Smooth muscle cell (in vitro differentiated cells): ENCODE results near the gene GORASP1. TPM values are rescaled to one million over a fixed set of nuclear protein-coding genes. Genes with fewer than 3 reads are reported as not detected.

ENCODE experiments used
- DNase-seq: peaks from one replicate; lab custom pipeline; 2025; ENCODE audit not compliant: unreplicated experiment; lab: John Stamatoyannopoulos, UW
- H2AFZ ChIP-seq: fragments of 200-600 bp; sonication (generic); 2 replicates; pipeline ENCODE4 v1.6.0; 2016; ENCODE audit warnings: antibody characterized with exemption, low read depth, mild to moderate bottlenecking
- H3F3A ChIP-seq: fragments of 200-600 bp; sonication (generic); 2 replicates; pipeline ENCODE4 v1.6.0; 2017; ENCODE audit warnings: antibody characterized with exemption, low read depth
- H3K27ac ChIP-seq: fragments of 200-600 bp; sonication (generic); 2 replicates; pipeline ENCODE4 v1.5.1; 2016; ENCODE audit warnings: low read depth, mild to moderate bottlenecking
- H3K27me3 ChIP-seq: fragments of 200-600 bp; sonication (generic); 2 replicates; pipeline ENCODE4 v1.6.1; 2016; ENCODE audit warnings: low read depth, mild to moderate bottlenecking
- H3K36me3 ChIP-seq: fragments of 200-600 bp; sonication (generic); 2 replicates; pipeline ENCODE4 v1.5.1; 2016; ENCODE audit warnings: low read depth
- H3K4me1 ChIP-seq: fragments of 200-600 bp; sonication (generic); 2 replicates; pipeline ENCODE4 v1.5.1; 2016; ENCODE audit warnings: low read depth
- H3K4me2 ChIP-seq: fragments of 200-600 bp; sonication (generic); 2 replicates; pipeline ENCODE4 v1.6.0; 2016; ENCODE audit warnings: mild to moderate bottlenecking
- H3K4me3 ChIP-seq: fragments of 200-600 bp; sonication (generic); 2 replicates; pipeline ENCODE4 v1.5.1; 2016; ENCODE audit warnings: mild to moderate bottlenecking
- H3K79me2 ChIP-seq: fragments of 200-600 bp; sonication (generic); 2 replicates; pipeline ENCODE4 v1.6.0; 2016; ENCODE audit warnings: low read depth, mild to moderate bottlenecking
- H3K9ac ChIP-seq: fragments of 200-600 bp; sonication (generic); 2 replicates; pipeline ENCODE4 v1.6.0; 2016; ENCODE audit warnings: low read depth
- H3K9me3 ChIP-seq: fragments of 200-600 bp; sonication (generic); replicated peaks from 2 replicates; pipeline ENCODE4 v1.5.1; 2016; ENCODE audit warnings: low read depth
- H4K20me1 ChIP-seq: fragments of 200-600 bp; sonication (generic); 2 replicates; pipeline ENCODE4 v1.6.0; 2016; ENCODE audit warnings: low read depth
- WGBS: methylation state at CpG from one replicate; pipeline ENCODE4 v1.1.7; 2016; ENCODE audit warnings: low lambda C conversion rate; 5-methylcytosine and 5-hydroxymethylcytosine counted together
- polyA plus RNA-seq: library from polyadenylated mRNA; unstranded; fragments of >200 nt; fragmentation: Nextera tagmentation; extraction: Ambion mirVana; gene quantifications from 2 replicates; pipeline ENCODE4 v1.2.1, GENCODE V29; 2016
- total RNA-seq: library from RNA; depleted of rRNA; stranded (reverse); fragments of >200 nt; gene quantifications from 2 replicates; pipeline ENCODE4 v1.2.3, GENCODE V29; 2014
- TF ChIP-seq, protein P1 (sequence below): fragments of 200-600 bp; sonication (generic); IDR thresholded peaks from 2 replicates; pipeline ENCODE4 v1.5.1; 2017; ENCODE audit warnings: borderline replicate concordance, mild to moderate bottlenecking, antibody characterized with exemption; ENCODE audit not compliant: insufficient read depth, poor library complexity, severe bottlenecking

Gene GORASP1
- total and polyA plus RNA-seq, 2 experiments from 2014 or later = 29.5 to 41.6 TPM

DNA sequence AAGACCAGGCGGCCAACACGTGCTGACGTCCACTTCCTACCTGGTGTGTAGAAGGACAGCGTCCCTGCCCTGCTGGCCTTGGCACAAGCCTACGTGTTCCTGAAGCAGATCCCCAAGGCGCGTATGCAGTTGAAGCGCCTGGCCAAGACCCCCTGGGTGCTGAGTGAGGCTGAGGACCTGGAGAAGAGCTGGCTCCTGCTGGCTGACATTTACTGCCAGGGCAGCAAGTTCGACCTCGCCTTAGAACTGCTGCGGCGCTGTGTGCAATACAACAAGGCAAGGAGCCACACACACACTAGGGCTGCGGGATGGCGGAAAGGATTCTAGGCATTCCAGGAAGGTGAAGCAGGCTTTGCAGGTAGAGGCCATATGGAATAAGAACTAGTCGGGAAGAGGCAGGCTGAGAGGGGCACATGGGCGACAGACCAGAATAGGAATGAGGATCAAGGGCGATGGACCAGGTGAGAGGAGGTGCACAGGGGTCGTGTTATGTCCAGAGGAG is 30.1 kb upstream of the GORASP1 start:
- WGBS = 97% methylated on average over 18 of the region's 18 CpGs
- peaks cover 5% of the 10 kb centered on the region for H3K36me3 ChIP-seq
- no peak overlapping the region for H3K4me2 ChIP-seq
- H4K20me1 ChIP-seq = peaks cover 64% of the 10 kb centered on the region
- no peak overlapping the region for H3K4me3 ChIP-seq
- TF ChIP-seq, protein P1, sequence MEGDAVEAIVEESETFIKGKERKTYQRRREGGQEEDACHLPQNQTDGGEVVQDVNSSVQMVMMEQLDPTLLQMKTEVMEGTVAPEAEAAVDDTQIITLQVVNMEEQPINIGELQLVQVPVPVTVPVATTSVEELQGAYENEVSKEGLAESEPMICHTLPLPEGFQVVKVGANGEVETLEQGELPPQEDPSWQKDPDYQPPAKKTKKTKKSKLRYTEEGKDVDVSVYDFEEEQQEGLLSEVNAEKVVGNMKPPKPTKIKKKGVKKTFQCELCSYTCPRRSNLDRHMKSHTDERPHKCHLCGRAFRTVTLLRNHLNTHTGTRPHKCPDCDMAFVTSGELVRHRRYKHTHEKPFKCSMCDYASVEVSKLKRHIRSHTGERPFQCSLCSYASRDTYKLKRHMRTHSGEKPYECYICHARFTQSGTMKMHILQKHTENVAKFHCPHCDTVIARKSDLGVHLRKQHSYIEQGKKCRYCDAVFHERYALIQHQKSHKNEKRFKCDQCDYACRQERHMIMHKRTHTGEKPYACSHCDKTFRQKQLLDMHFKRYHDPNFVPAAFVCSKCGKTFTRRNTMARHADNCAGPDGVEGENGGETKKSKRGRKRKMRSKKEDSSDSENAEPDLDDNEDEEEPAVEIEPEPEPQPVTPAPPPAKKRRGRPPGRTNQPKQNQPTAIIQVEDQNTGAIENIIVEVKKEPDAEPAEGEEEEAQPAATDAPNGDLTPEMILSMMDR = no peak
- no peaks in the 10 kb centered on the region for H3K9me3 ChIP-seq
- H3K27ac ChIP-seq = no peak overlapping the region
- peaks cover 18% of the 10 kb centered on the region for H3K79me2 ChIP-seq
- no peak for DNase-seq
- H3K9ac ChIP-seq = no peak overlapping the region
- H3K4me1 ChIP-seq = peaks cover 6% of the 10 kb centered on the region
- H2AFZ ChIP-seq = no peak overlapping the region
- H3F3A ChIP-seq = peaks cover 29% of the 10 kb centered on the region
- no peaks in the 10 kb centered on the region for H3K27me3 ChIP-seq

DNA sequence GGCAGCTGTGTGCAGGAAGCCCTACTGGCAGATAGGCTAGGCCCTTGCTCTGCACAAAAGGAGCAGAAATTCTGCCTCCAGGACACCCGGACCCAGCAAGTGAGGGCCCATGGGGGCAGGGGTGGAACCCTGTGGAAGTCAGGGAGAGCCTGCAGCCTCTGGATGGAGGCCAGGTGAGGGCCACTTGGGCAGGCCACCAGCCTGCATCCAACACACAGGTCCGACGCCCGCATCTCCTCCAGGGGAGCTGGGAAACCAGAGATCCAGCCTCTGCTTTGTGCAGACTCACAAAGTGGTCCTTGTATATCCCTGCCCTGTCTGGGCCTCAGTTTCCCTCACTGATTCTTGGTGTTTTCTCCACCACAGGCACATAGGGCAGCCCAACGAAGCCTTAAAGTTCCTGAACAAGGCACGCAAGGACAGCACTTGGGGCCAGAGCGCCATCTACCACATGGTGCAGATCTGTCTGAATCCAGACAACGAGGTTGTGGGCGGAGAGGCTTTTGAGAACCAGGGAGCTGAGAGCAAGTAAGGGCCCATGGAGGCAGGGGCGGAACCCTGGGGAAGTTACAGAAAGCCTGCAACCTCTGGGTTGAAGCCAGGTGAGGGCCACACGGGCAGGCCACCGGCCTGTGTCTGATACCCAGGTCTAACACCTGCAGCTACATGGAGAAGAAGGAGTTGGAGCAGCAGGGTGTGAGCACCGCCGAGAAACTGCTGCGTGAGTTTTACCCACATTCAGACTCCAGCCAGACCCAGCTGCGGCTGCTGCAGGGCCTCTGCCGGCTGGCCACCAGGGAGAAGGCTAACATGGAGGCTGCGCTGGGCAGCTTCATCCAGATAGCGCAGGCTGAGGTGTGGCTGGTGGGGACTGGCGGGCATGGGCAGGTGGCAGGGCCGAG is 29.4 kb upstream of the GORASP1 start:
- Histone ChIP-seq H3K27me3 (no peaks in the 10 kb centered on the region), H4K20me1 (peaks cover 57% of the 10 kb centered on the region), H3K4me2 (no peak overlapping the region), H2AFZ (no peak overlapping the region), H3K4me1 (peaks cover 3% of the 10 kb centered on the region), H3K9ac (no peak overlapping the region), H3K36me3 (no peaks in the 10 kb centered on the region), H3K4me3 (no peak overlapping the region), H3K9me3 (no peaks in the 10 kb centered on the region), H3K79me2 (peaks cover 11% of the 10 kb centered on the region), H3K27ac (no peak overlapping the region), H3F3A (peaks cover 22% of the 10 kb centered on the region)
- TF ChIP-seq, protein P1 = no peak
- WGBS = 92% methylated on average over 21 of the region's 21 CpGs
- no peak for DNase-seq

DNA sequence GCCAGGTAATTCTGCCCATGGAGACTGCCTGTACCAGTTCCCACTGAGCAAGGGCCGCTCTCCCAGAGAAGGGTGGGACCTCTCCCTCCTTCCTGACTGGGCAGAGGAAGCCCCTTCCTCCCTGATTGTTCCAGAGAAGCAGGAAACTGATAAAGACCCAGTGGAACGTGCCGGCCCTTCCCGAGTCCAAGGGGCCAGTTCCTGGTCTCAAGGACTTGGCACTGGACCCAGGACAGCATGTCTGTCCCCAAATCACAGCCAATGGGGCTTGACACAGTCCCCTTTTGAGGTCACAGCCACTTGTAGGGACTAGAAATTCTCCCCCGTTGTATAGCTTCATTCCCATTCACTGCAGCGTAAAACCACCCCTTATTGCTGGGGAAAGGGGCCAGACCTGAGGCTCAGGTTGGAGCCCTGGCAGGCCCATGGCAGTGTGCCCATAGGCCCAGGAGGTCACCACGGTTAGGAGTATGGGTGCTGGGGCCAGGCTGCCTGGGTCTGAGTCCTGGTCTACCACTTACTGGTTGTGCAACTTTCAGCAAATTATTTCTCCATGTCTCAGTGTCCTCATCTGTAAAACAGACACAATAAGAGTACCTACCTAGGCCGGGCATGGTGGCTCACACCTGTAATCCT is 27.9 kb upstream of the GORASP1 start:
- no peak for DNase-seq

More for the DNA sequence above, 27.9 kb upstream of the GORASP1 start:
- Histone ChIP-seq H3K4me3 (no peak overlapping the region), H3K4me2 (no peak overlapping the region), H3K4me1 (no peaks in the 10 kb centered on the region), H3K27ac (no peak overlapping the region), H3F3A (peaks cover 11% of the 10 kb centered on the region), H4K20me1 (peaks cover 42% of the 10 kb centered on the region), H3K36me3 (no peaks in the 10 kb centered on the region), H3K79me2 (no peaks in the 10 kb centered on the region), H3K9ac (no peak overlapping the region), H3K27me3 (no peaks in the 10 kb centered on the region), H3K9me3 (no peaks in the 10 kb centered on the region), H2AFZ (no peak overlapping the region)
- 81% methylated on average over 8 of the region's 8 CpGs for WGBS
- TF ChIP-seq, protein P1 = no peak
